Measurements from ENCODE around the gene PITRM1. TPM values are rescaled to one million over a fixed set of nuclear protein-coding genes. Genes with fewer than 3 reads are reported as not detected.
"Not testable (repeated sequence)": the region's sequence is repeated elsewhere in the genome, so short reads cannot be mapped to it uniquely, and the experiment has no call there.

PITRM1 gene
- total and polyA plus RNA-seq, 2 donors (not counting 3 experiments of a cell fraction or from before 2014, with no cell fraction given), result 83.2 to 145 TPM

DNA sequence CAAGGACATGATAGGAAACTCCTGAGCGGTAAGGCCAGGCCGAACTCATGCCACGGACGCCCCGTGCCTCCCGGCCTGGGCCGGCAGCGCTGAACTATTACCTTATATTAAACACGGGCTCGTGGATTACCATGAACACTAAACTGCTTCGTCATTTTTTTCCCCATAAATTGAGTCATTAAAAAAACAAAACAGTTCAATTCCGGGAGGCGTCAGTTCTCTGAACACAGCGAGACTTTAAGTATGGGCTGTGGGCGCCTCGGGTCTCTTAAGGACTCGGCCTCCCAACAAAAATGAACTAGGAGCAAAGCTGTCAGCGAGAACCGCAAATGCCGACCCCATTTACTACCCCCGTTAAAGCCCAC, 519 bp downstream of the PITRM1 start:
- H3K27me3 ChIP-seq (ENCODE audit: control insufficient read depth in 2 of 2, insufficient read depth in 2 of 2, low read length in 2 of 2), result peaks cover 11 to 16% of the 10 kb centered on the region in 2 experiments
- no peak overlapping the region for H2AFZ ChIP-seq (ENCODE audit: low read depth, low read length)
- peaks cover 8 to 17% of the 10 kb centered on the region in 2 experiments for H3K36me3 ChIP-seq (ENCODE audit: control insufficient read depth in 2 of 2, extremely low read depth in 1 of 2, insufficient read depth in 2 of 2, low read length in 2 of 2)
- peaks cover 8% of the 10 kb centered on the region for H3K4me1 ChIP-seq (ENCODE audit: control insufficient read depth, extremely low read depth, insufficient read depth, low read length)
- no peaks in the 10 kb centered on the region for H3K9me3 ChIP-seq (replicated peaks; ENCODE audit: control insufficient read depth, insufficient read depth, low read length)
- peak overlapping the region; percentile 95 for H3K4me2 ChIP-seq (ENCODE audit: insufficient read depth, low read length)
- peaks cover 41% of the 10 kb centered on the region for H3K79me2 ChIP-seq (ENCODE audit: control insufficient read depth, insufficient read depth, low read length)
- intact Hi-C loops (cut with micrococcal nuclease) (no loop called here), dilution Hi-C loops (cut with MboI; ENCODE audit: extremely low pct_ligation_motif_present, low sequenced_read_pairs) (no loop called here)
- no peaks in the 10 kb centered on the region for H4K20me1 ChIP-seq (replicated peaks; ENCODE audit: control insufficient read depth, extremely low read depth, insufficient read depth, low read length)
- H3K4me3 ChIP-seq (replicated peaks in 1 of 3; ENCODE audit: insufficient read depth in 1 of 3, low read depth in 1 of 3, low read length in 3 of 3), result peak overlapping the region; percentile 61 to 93 (median 67)
- POLR2A ChIA-PET, result interaction anchor here (0.8 to 1.8 kb wide), 4 partner anchors 8 to 101 kb away, joined by 4 to 5 read pairs (median 5); no protein-coding TSS in a partner anchor
- TF ChIP-seq FOS (IDR thresholded peaks at IDR 0.05; ENCODE audit: borderline replicate concordance, insufficient read depth, low read length) (peak; percentile 63), POLR2A (IDR thresholded peaks at IDR 0.05; ENCODE audit: low read depth, low read length) (no peak)
- H3K27ac ChIP-seq (ENCODE audit: insufficient read depth, low read depth, low read length), result peak overlapping the region; percentile 85
- BruUV-seq (replicated peaks), result no TSS peak
- peak; percentile 86 for DNase-seq (ENCODE audit: low read depth, low spot score)
- peak overlapping the region; percentile 92 for H3K9ac ChIP-seq (replicated peaks; ENCODE audit: extremely low read depth, insufficient read depth, low read length)
- CTCF ChIA-PET, result interaction anchor here (0.7 to 1.0 kb wide), 4 partner anchors 8 to 69 kb away, joined by 3 read pairs; no protein-coding TSS in a partner anchor
- peak; percentile 73 for FAIRE-seq
- H3K9me1 ChIP-seq (replicated peaks; ENCODE audit: control insufficient read depth, extremely low read depth, insufficient read depth, low read length), result no peaks in the 10 kb centered on the region

DNA sequence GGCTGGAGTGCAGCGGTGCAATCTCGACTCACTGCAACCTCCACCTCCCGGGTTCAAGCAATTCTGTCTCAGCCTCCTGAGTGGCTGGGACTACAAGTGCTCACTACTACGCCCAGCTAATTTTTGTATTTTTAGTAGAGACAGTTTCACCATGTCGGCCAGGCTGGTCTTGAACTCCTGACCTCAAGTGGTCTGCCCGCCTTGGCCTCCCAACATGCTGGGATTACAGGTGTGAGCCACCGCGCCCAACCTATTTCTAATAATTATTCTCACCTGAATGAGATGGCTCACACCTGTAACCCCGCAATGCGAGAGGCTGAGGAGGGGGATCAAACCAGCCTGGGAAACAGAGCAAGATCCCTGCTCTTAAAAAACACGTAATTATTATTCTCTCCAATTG, 1.1 kb downstream of the PITRM1 start:
- H3K36me3 ChIP-seq (ENCODE audit: control insufficient read depth in 2 of 2, extremely low read depth in 1 of 2, insufficient read depth in 2 of 2, low read length in 2 of 2), result peaks cover 8 to 22% of the 10 kb centered on the region in 2 experiments
- H3K27ac ChIP-seq (ENCODE audit: insufficient read depth, low read depth, low read length), result peak overlapping the region; percentile 85
- intact Hi-C loops (cut with micrococcal nuclease); H2AFZ ChIP-seq (ENCODE audit: low read depth, low read length); BruUV-seq (replicated peaks); POLR2A ChIA-PET; FAIRE-seq; H3K9me3 ChIP-seq (replicated peaks; ENCODE audit: control insufficient read depth, insufficient read depth, low read length); H3K9me1 ChIP-seq (replicated peaks; ENCODE audit: control insufficient read depth, extremely low read depth, insufficient read depth, low read length); H3K4me1 ChIP-seq (ENCODE audit: control insufficient read depth, extremely low read depth, insufficient read depth, low read length); DNase-seq (ENCODE audit: low read depth, low spot score); CTCF ChIA-PET; H4K20me1 ChIP-seq (replicated peaks; ENCODE audit: control insufficient read depth, extremely low read depth, insufficient read depth, low read length); dilution Hi-C loops (cut with MboI; ENCODE audit: extremely low pct_ligation_motif_present, low sequenced_read_pairs): not testable (repeated sequence)
- H3K4me2 ChIP-seq (ENCODE audit: insufficient read depth, low read length), result peak overlapping the region; percentile 95
- peak overlapping the region; percentile 61 to 93 (median 67) for H3K4me3 ChIP-seq (replicated peaks in 1 of 3; ENCODE audit: insufficient read depth in 1 of 3, low read depth in 1 of 3, low read length in 3 of 3)
- H3K79me2 ChIP-seq (ENCODE audit: control insufficient read depth, insufficient read depth, low read length), result peaks cover 41% of the 10 kb centered on the region
- peak overlapping the region; percentile 92 for H3K9ac ChIP-seq (replicated peaks; ENCODE audit: extremely low read depth, insufficient read depth, low read length)
- peaks cover 11% of the 10 kb centered on the region in 2 experiments for H3K27me3 ChIP-seq (ENCODE audit: control insufficient read depth in 2 of 2, insufficient read depth in 2 of 2, low read length in 2 of 2)

Data from endothelial cell of umbilical vein (primary cell).